ENCODE measurements around the gene FAM89B.

- TF ChIP-seq, protein P1, sequence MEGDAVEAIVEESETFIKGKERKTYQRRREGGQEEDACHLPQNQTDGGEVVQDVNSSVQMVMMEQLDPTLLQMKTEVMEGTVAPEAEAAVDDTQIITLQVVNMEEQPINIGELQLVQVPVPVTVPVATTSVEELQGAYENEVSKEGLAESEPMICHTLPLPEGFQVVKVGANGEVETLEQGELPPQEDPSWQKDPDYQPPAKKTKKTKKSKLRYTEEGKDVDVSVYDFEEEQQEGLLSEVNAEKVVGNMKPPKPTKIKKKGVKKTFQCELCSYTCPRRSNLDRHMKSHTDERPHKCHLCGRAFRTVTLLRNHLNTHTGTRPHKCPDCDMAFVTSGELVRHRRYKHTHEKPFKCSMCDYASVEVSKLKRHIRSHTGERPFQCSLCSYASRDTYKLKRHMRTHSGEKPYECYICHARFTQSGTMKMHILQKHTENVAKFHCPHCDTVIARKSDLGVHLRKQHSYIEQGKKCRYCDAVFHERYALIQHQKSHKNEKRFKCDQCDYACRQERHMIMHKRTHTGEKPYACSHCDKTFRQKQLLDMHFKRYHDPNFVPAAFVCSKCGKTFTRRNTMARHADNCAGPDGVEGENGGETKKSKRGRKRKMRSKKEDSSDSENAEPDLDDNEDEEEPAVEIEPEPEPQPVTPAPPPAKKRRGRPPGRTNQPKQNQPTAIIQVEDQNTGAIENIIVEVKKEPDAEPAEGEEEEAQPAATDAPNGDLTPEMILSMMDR (IDR thresholded peaks at IDR 0.05; ENCODE audit: poor library complexity, severe bottlenecking) = no peak
- TF ChIP-seq MXI1 (conservative IDR thresholded peaks at IDR 0.05; ENCODE audit: poor library complexity, severe bottlenecking) (no peak), EZH2 (IDR thresholded peaks at IDR 0.05; ENCODE audit: borderline replicate concordance, insufficient read depth, low read length, poor library complexity, severe bottlenecking) (no peak), POLR2AphosphoS5 (IDR thresholded peaks at IDR 0.05) (no peak), REST (IDR thresholded peaks at IDR 0.05; ENCODE audit: borderline replicate concordance) (no peak), RAD21 (conservative IDR thresholded peaks at IDR 0.05) (no peak), EP300 (conservative IDR thresholded peaks at IDR 0.05; ENCODE audit: poor library complexity, severe bottlenecking) (no peak), TAF1 (IDR thresholded peaks at IDR 0.05; ENCODE audit: low read depth) (no peak), SMC3 (conservative IDR thresholded peaks at IDR 0.05; ENCODE audit: poor library complexity) (no peak)
Measured at GRCh38 chr11:65573391-65574079, 1.2 kb downstream of the FAM89B start.

Measured in neural cell (in vitro differentiated cells).